Cardiac muscle cell (in vitro differentiated cells and primary cell): ENCODE data around the gene PHLDA3. TPM values are rescaled to one million over a fixed set of nuclear protein-coding genes. Genes with fewer than 3 reads are reported as not detected.

Experiments used
- DNase-seq, 2 donors: peaks; one replicate each; pipeline versions ENCODE4 v3.0.0 to v3.0.0-alpha.2; 2010 to 2017; ENCODE audit warnings: low read depth in 1 of 2, low spot score in 1 of 2
- H3K27ac ChIP-seq: fragments of 200-600 bp; sonication (generic); 2 replicates; pipeline ENCODE4 v1.5.1; 2016
- H3K27me3 ChIP-seq: fragments of 200-600 bp; sonication (generic); 2 replicates; pipeline ENCODE4 v1.6.0; 2016; ENCODE audit warnings: control low read depth
- H3K36me3 ChIP-seq: fragments of 200-600 bp; sonication (generic); 2 replicates; pipeline ENCODE4 v1.5.1; 2016; ENCODE audit warnings: control low read depth
- H3K4me1 ChIP-seq: fragments of 200-600 bp; sonication (generic); 2 replicates; pipeline ENCODE4 v1.8.1; 2017; ENCODE audit warnings: low read depth, mild to moderate bottlenecking, mixed run types
- H3K4me3 ChIP-seq: fragments of 200-600 bp; sonication (generic); 2 replicates; pipeline ENCODE4 v1.5.1; 2016; ENCODE audit warnings: mild to moderate bottlenecking
- H3K9me3 ChIP-seq: fragments of 200-600 bp; sonication (generic); 2 replicates; pipeline ENCODE4 v1.5.1; 2017; ENCODE audit warnings: low read depth, mild to moderate bottlenecking, control low read depth
- polyA plus RNA-seq: library from polyadenylated mRNA; unstranded; fragments of >200 nt; fragmentation: Nextera tagmentation; extraction: Ambion mirVana; gene quantifications from 2 replicates; pipeline ENCODE4 v1.2.1, GENCODE V29; 2016
- total RNA-seq: library from RNA; depleted of rRNA; stranded (reverse); fragments of >200 nt; gene quantifications from 2 replicates; pipeline ENCODE4 v1.2.3, GENCODE V29; 2016
- TF ChIP-seq, protein P1 (sequence below): IDR thresholded peaks from 2 replicates; pipeline ENCODE4 v1.5.1; 2012; ENCODE audit warnings: low read depth, mild to moderate bottlenecking, low read length

The PHLDA3 gene
- total and polyA plus RNA-seq, 2 experiments from 2014 or later, result 54.4 to 69.1 TPM

DNA sequence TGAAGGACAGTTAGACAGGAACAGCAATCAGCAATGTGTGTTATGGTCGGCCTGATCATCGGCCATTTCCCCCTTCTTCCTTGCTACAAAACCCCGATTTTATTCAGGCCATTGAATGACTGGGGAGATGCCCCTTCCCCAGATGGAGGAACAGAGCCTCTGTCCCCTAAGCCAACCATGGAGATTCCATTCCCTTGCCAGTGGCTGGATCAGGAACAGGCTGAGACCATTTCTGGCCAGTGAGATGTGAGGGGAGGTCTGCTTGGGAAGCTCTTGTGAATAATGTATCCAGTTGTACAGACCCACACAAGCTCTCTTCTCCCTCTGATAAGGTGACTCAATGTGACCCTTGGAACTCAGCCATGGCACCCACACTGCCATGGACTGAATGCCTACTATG, 30.2 kb upstream of the PHLDA3 start:
- peaks cover 75% of the 10 kb centered on the region for H3K4me1 ChIP-seq

DNA sequence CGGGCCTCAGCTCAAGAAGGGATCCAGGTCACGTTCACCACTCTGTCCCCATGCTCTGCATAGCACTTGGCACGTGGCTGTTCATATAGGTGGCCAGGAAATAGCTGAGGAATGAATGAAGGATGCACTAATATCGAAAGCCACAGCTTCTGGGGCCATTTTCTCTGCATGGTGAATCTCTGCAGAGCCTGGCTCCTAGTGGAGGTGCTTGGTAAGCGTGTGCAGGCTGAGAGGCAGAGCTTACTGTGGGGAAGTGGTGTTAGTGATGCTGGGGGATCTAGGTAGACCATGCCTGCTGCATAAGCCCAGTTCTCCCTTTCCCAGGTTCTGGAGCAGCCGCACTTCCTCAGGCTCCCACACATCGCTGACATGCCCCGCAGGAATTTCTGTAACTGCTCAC, 29.6 kb upstream of the PHLDA3 start:
- TF ChIP-seq, protein P1, sequence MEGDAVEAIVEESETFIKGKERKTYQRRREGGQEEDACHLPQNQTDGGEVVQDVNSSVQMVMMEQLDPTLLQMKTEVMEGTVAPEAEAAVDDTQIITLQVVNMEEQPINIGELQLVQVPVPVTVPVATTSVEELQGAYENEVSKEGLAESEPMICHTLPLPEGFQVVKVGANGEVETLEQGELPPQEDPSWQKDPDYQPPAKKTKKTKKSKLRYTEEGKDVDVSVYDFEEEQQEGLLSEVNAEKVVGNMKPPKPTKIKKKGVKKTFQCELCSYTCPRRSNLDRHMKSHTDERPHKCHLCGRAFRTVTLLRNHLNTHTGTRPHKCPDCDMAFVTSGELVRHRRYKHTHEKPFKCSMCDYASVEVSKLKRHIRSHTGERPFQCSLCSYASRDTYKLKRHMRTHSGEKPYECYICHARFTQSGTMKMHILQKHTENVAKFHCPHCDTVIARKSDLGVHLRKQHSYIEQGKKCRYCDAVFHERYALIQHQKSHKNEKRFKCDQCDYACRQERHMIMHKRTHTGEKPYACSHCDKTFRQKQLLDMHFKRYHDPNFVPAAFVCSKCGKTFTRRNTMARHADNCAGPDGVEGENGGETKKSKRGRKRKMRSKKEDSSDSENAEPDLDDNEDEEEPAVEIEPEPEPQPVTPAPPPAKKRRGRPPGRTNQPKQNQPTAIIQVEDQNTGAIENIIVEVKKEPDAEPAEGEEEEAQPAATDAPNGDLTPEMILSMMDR, result peak; percentile 6
- H3K4me1 ChIP-seq, result peaks cover 75% of the 10 kb centered on the region
- peak overlapping the region; percentile 99 for H3K27ac ChIP-seq
- H3K27me3 ChIP-seq, result no peaks in the 10 kb centered on the region
- DNase-seq, result no peak
- no peaks in the 10 kb centered on the region for H3K36me3 ChIP-seq
- H3K4me3 ChIP-seq, result no peak overlapping the region
- H3K9me3 ChIP-seq, result no peaks in the 10 kb centered on the region

More for the DNA sequence above, 30.2 kb upstream of the PHLDA3 start:
- H3K27ac ChIP-seq, result peak overlapping the region; percentile 99
- H3K9me3 ChIP-seq, result no peaks in the 10 kb centered on the region
- no peaks in the 10 kb centered on the region for H3K27me3 ChIP-seq
- DNase-seq, result no peak
- H3K4me3 ChIP-seq, result no peak overlapping the region
- H3K36me3 ChIP-seq, result no peaks in the 10 kb centered on the region
- TF ChIP-seq, protein P1, result no peak

DNA sequence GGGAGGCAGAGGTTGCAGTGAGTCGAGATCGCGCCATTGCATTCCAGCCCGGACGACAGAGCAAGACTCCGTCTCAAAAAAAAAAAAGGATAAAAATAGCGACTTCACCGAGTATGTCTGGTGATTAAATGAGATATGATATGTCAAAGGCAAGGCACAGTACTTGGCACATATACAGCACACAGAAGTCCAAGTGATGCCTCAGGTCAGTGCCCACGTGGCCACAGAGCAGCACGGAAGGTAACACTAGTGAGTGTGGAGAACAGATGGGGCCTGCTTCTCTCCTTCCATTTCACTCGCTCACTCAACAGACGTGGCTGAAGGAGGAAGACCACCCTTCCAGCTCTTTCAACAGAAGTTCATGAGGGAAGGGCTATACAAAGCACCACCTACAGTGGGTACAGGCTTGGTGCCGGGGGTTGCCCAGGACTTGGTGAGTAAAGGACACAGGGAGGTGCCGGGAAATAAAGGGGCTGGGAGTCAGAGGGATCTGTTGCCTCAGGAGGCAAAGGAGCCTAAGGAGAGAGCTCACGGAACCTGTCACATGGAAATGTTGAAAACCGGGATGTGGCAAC, 29.0 kb upstream of the PHLDA3 start:
- Histone ChIP-seq H3K4me1 (peaks cover 75% of the 10 kb centered on the region), H3K36me3 (no peaks in the 10 kb centered on the region), H3K9me3 (no peaks in the 10 kb centered on the region), H3K27ac (peak overlapping the region; percentile 99), H3K4me3 (no peak overlapping the region), H3K27me3 (no peaks in the 10 kb centered on the region)
- DNase-seq, result no peak
- TF ChIP-seq, protein P1, result no peak

DNA sequence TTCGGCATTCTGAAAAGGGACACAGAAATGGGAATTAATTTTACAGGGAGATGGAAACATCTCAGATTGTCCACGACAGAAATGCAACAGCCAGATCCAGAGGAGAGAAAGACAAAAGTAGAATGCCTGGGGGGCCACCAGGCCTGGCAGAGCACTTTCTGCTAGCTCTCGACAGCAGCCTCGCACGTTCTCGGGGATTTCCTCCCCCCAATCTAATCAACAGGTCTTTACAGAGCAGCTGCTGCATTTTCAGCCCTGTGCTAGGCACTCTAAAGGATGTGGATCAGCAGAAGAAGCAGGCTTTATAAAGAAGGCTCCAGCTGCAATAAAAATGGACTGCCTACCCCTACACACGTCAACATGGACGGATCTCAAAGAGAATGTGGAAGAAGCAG, 27.3 kb upstream of the PHLDA3 start:
- DNase-seq, result no peak
- H3K27ac ChIP-seq, result peak overlapping the region; percentile 97
- H3K4me3 ChIP-seq, result no peak overlapping the region
- TF ChIP-seq, protein P1, result no peak
- no peaks in the 10 kb centered on the region for H3K9me3 ChIP-seq
- no peaks in the 10 kb centered on the region for H3K36me3 ChIP-seq
- peaks cover 79% of the 10 kb centered on the region for H3K4me1 ChIP-seq
- no peaks in the 10 kb centered on the region for H3K27me3 ChIP-seq

DNA sequence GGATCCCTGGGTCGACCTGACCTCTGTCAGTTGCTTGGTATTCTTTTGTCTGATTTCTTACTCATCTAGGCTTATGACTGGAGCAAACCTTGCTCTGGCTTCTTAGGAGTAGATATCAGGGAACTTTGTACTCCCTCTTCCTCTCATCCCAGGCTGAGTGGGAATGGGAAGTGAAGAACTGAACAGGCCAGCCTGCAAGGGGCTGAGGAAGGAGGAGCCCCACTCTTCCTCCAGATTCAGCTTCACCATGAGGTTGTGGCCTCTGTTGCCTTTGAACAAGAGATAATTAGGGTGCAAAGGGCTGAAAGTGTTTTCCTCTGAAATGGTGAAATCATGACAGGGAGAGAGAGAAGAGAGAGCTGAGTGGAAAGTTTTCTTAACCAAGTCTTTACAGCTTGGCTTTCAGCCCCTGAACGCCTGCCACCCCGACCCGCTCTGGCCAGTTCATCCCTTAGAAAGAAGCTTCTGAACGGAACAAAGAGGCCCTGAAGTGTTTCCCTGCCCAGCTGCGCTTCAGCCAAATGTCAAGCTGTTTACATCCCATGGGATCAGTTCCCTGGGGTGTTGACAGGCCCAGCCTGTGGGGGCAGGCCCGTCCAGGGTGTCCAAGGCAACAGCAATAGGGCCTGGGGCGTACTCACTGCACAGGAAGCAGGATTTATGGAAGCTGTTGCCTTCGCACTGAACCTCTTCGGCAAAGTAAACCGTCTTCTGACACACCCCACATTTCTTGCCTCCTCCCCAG, 26.7 kb upstream of the PHLDA3 start:
- TF ChIP-seq, protein P1, result no peak
- Histone ChIP-seq H3K9me3 (no peaks in the 10 kb centered on the region), H3K36me3 (no peaks in the 10 kb centered on the region), H3K27ac (peak overlapping the region; percentile 97), H3K4me3 (no peak overlapping the region), H3K4me1 (peaks cover 80% of the 10 kb centered on the region), H3K27me3 (no peaks in the 10 kb centered on the region)
- peak; percentile 88 to 97 for DNase-seq
